ENCODE results near the gene JMJD7.

JMJD7 gene

GRCh38 chr15:41801850-41802455 lies 25.9 kb upstream of the JMJD7 start:
- no peak for DNase-seq

GRCh38 chr15:41804361-41804760 lies 23.5 kb upstream of the JMJD7 start:
- no peak for DNase-seq

GRCh38 chr15:41804916-41805666 lies 22.8 kb upstream of the JMJD7 start:
- DNase-seq = no peak

- DNase-seq = no peak
Measured at GRCh38 chr15:41805711-41806110, 22.2 kb upstream of the JMJD7 start.

- DNase-seq = no peak
Measured at GRCh38 chr15:41806291-41807181, 21.4 kb upstream of the JMJD7 start.

GRCh38 chr15:41809121-41809520 lies 18.8 kb upstream of the JMJD7 start:
- no peak for DNase-seq

- DNase-seq = no peak
Measured at GRCh38 chr15:41809526-41810220, 18.2 kb upstream of the JMJD7 start.

GRCh38 chr15:41810651-41811431 lies 17.1 kb upstream of the JMJD7 start:
- no peak for DNase-seq

- peak in 1 of 2 experiments; percentile 4 for DNase-seq
Measured at GRCh38 chr15:41811432-41812195, 16.3 kb upstream of the JMJD7 start.

GRCh38 chr15:41812820-41813375 lies 15.0 kb upstream of the JMJD7 start:
- DNase-seq = no peak

GRCh38 chr15:41813426-41813825 lies 14.5 kb upstream of the JMJD7 start:
- DNase-seq = no peak

- no peak for DNase-seq
Measured at GRCh38 chr15:41814534-41814933, 13.4 kb upstream of the JMJD7 start.

GRCh38 chr15:41816788-41817187 lies 11.1 kb upstream of the JMJD7 start:
- no peak for DNase-seq

GRCh38 chr15:41817327-41817726 lies 10.6 kb upstream of the JMJD7 start:
- DNase-seq = no peak

- DNase-seq = no peak
Measured at GRCh38 chr15:41817781-41818180, 10.1 kb upstream of the JMJD7 start.

GRCh38 chr15:41819455-41820050 lies 8.3 kb upstream of the JMJD7 start:
- no peak for DNase-seq

GRCh38 chr15:41820791-41821423 lies 7.0 kb upstream of the JMJD7 start:
- no peak for DNase-seq

GRCh38 chr15:41821831-41822230 lies 6.1 kb upstream of the JMJD7 start:
- DNase-seq = no peak

- DNase-seq = no peak
Measured at GRCh38 chr15:41822471-41822870, 5.4 kb upstream of the JMJD7 start.

- DNase-seq = no peak
Measured at GRCh38 chr15:41822957-41823356, 4.9 kb upstream of the JMJD7 start.

Measured in NCI-H1930 (cell line).